Right lobe of liver (tissue), 6 donors: ENCODE data around the gene BUD13. TPM values are rescaled to one million over a fixed set of nuclear protein-coding genes. Genes with fewer than 3 reads are reported as not detected.

Experiments
- ATAC-seq, 4 donors: fragments of 200-7000 bp; cut with Tn5 transposase; one replicate each; pipeline ENCODE4 v1.9.1; 2020; ENCODE audit warnings: mild to moderate bottlenecking in 4 of 4, moderate library complexity in 4 of 4
- DNase-seq, 3 donors: peaks; one replicate each; pipeline ENCODE4 v3.0.0-alpha.2; 2020
- H3K27ac ChIP-seq, 3 donors: fragments of 200-600 bp; one replicate each; pipeline ENCODE4 v1.8.0; 2022
- H3K27me3 ChIP-seq, 2 donors: fragments of 200-600 bp; one replicate each; pipeline ENCODE4 v1.8.0; 2022
- H3K36me3 ChIP-seq, 4 donors: fragments of 200-600 bp; sonication (generic) in 1 of 4; one replicate each; pipeline versions ENCODE4 v1.5.1 to v1.8.0; 2017 to 2022; ENCODE audit warnings: control low read depth in 1 of 4
- H3K4me1 ChIP-seq, 4 donors: fragments of 200-600 bp; sonication (generic) in 1 of 4; one replicate each; pipeline versions ENCODE4 v1.5.1 to v1.8.0; 2017 to 2022; ENCODE audit warnings: control low read depth in 1 of 4
- H3K4me3 ChIP-seq, 3 donors: fragments of 200-600 bp; one replicate each; pipeline ENCODE4 v1.8.0; 2022
- H3K9me3 ChIP-seq, 4 donors: fragments of 200-600 bp; sonication (generic) in 1 of 4; one replicate each; pipeline versions ENCODE4 v1.5.1 to v1.8.0; 2017 to 2022; ENCODE audit warnings: control low read depth in 1 of 4
- POLR2A ChIP-seq: fragments of 450-650 bp; IDR thresholded peaks from one replicate; pipeline ENCODE4 v1.6.1; 2017; ENCODE audit warnings: antibody characterized with exemption, mild to moderate bottlenecking
- WGBS: methylation state at CpG from one replicate; pipeline ENCODE4 v1.1.6; 2018; ENCODE audit warnings: low coverage, low lambda C conversion rate; ENCODE audit not compliant: insufficient coverage; ENCODE audit errors: missing lambda C conversion rate; 5-methylcytosine and 5-hydroxymethylcytosine counted together
- intact Hi-C, 2 donors: fragments of 100-400 bp; cut with DNase I; formaldehyde crosslinking; loops; one replicate each; pipeline versions ENCODE4 v1.11.2 to v1.14.1; 2022
- total RNA-seq, 6 experiments: library from RNA; depleted of rRNA in 2 of 6; stranded (reverse); fragments of >200 nt in 2 of 6; fragmentation: NEBNext Ultra II Directional in 3 of 6; extraction: Animal tissue kit (Norgen Biotek cat#: 25700) in 3 of 6; gene quantifications; one replicate each; pipeline versions ENCODE4 v1.1.0 to v1.2.4, GENCODE V29; 2016 to 2023
- TF ChIP-seq, protein P1 (sequence below), 4 donors: fragments of 200-600 bp in 3 of 4; fragments of 450-650 bp in 1 of 4; IDR thresholded peaks; one replicate each; pipeline versions ENCODE4 v1.5.1 to v1.8.0; 2016 to 2022; ENCODE audit warnings: antibody characterized with exemption in 4 of 4, mild to moderate bottlenecking in 2 of 4
- donor health status: DM: no; HTN: yes; CAD: no.
- donor health status: DM: no; HTN: no; CAD: no.
- donor health status: DM: no; HTN: no; CAD: no.
- donor health status: DM: no; HTN: yes; CAD: no.
- donor health status: DM: no; HTN: yes; CAD: no.

The BUD13 gene
- total RNA-seq, 6 experiments from 2014 or later, result 3.6 to 6.3 (median 5.0) TPM

DNA sequence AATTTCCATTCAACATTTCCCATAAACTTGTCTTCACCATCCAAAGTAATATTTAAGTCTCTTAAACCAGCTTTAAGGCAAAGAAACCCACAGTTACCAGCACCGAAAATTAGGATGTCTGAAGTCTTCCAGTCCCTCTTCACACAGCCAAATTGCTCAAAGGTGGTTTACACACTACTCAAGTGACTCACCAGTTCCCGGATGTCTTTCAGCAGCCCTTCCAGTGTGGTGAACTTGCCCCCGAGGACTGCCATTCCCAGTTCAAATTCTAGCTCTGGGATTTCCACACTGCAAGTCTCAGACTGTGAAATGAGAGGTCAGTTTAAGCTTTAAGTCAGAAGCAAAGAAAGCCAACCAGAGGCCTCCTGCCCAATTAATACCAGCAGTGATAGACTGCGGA, 9.9 kb upstream of the BUD13 start:
- no peaks in the 10 kb centered on the region for H3K27me3 ChIP-seq
- intact Hi-C loops, result no loop called here
- ATAC-seq (no peak), DNase-seq (no peak)
- peaks cover 11 to 88% (median 49%) of the 10 kb centered on the region in 4 donors for H3K36me3 ChIP-seq
- WGBS, result 67% methylated on average over 3 of the region's 4 CpGs
- peaks cover 0 to 9% (median 0%) of the 10 kb centered on the region in 4 donors for H3K4me1 ChIP-seq
- H3K4me3 ChIP-seq, result no peak overlapping the region
- no peaks in the 10 kb centered on the region for H3K9me3 ChIP-seq
- H3K27ac ChIP-seq, result no peak overlapping the region
- no peak for TF ChIP-seq POLR2A
- TF ChIP-seq, protein P1, sequence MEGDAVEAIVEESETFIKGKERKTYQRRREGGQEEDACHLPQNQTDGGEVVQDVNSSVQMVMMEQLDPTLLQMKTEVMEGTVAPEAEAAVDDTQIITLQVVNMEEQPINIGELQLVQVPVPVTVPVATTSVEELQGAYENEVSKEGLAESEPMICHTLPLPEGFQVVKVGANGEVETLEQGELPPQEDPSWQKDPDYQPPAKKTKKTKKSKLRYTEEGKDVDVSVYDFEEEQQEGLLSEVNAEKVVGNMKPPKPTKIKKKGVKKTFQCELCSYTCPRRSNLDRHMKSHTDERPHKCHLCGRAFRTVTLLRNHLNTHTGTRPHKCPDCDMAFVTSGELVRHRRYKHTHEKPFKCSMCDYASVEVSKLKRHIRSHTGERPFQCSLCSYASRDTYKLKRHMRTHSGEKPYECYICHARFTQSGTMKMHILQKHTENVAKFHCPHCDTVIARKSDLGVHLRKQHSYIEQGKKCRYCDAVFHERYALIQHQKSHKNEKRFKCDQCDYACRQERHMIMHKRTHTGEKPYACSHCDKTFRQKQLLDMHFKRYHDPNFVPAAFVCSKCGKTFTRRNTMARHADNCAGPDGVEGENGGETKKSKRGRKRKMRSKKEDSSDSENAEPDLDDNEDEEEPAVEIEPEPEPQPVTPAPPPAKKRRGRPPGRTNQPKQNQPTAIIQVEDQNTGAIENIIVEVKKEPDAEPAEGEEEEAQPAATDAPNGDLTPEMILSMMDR (IDR thresholded peaks at IDR 0.05), result no peak

DNA sequence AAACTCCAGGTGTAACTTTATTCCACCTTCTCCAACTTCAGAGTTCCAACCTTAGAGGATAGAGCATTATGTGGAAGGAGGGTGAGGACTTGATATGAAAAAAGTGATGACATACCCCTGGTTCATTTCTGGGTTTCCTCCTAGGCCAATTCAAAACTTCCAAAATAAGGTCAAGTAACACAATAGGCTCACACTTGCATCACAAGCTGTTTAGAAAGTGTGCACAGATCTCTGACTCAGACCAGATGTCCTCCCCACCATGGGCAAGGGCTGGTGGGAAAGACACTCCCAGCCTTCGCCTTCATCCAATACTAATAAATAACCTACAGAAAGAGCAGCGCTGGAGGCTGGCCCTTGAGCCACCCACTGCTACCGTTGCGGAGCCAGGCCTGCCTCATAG, 5.8 kb upstream of the BUD13 start:
- intact Hi-C loops, result no loop called here
- TF ChIP-seq, protein P1 (IDR thresholded peaks at IDR 0.05), result no peak
- TF ChIP-seq POLR2A, result no peak
- Histone ChIP-seq H3K36me3 (peaks cover 4 to 63% (median 34%) of the 10 kb centered on the region in 4 donors), H3K27me3 (no peaks in the 10 kb centered on the region), H3K27ac (no peak overlapping the region), H3K4me3 (no peak overlapping the region), H3K4me1 (peaks cover 0 to 15% (median 0%) of the 10 kb centered on the region in 4 donors), H3K9me3 (no peaks in the 10 kb centered on the region)
- ATAC-seq (no peak), DNase-seq (no peak)
- WGBS, result 100% methylated on average over 3 of the region's 4 CpGs

DNA sequence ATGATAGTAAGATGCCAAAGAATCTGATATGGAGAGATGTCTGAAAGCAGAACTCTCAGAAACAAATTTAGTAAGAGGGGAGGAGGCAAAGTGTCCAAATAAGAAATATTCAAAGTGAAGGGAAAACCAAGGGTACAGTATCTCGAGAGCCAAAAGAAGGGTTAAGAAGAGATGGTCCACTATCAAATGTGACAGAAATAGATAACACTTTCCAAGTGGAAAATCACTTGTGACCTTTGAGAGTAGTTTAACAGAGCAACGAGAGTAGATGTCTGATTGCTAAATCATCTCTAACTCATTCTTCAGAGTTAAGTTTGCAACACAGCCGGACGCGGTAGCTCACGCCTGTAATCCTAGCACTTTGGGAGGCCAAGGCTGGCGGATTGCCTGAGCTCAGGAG, 4.3 kb upstream of the BUD13 start:
- Histone ChIP-seq H3K36me3 (peaks cover 4 to 48% (median 27%) of the 10 kb centered on the region in 4 donors), H3K27me3 (no peaks in the 10 kb centered on the region), H3K4me1 (peaks cover 0 to 17% (median 0%) of the 10 kb centered on the region in 4 donors), H3K4me3 (no peak overlapping the region), H3K27ac (peak overlapping the region in 1 of 3 donors; percentile 24), H3K9me3 (no peaks in the 10 kb centered on the region)
- TF ChIP-seq POLR2A, result peak; percentile 1
- TF ChIP-seq, protein P1 (IDR thresholded peaks at IDR 0.05), result no peak
- 76% methylated on average over 7 of the region's 7 CpGs for WGBS
- intact Hi-C loops, result no loop called here
- DNase-seq (no peak), ATAC-seq (peak in 1 of 4 donors; percentile 4)

DNA sequence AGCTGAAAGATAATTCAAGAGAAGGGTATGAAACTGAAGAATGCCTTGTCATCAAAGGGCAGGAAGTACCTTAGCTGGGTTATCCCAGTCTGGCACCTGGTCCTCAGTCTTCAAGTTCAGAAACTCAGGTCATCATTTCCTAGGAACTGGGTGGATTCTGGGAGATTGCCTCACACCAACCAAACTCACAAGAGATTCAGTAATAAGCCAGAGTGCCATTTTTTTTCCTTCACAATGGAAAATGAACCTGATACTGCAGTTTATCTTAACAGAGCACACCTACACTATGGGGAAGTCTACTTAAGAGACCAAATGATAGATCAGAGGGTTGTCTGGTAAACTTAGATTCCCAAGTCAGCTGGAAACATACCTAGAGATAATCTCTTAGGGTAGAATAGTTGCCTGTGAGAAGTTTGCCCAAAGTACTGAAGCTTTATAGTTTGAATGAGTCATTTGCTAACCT, 3.8 kb upstream of the BUD13 start:
- no peak overlapping the region for H3K4me3 ChIP-seq
- intact Hi-C loops, result no loop called here
- H3K27ac ChIP-seq, result peak overlapping the region in 1 of 3 donors; percentile 24
- DNase-seq (no peak), ATAC-seq (no peak)
- TF ChIP-seq, protein P1 (IDR thresholded peaks at IDR 0.05), result no peak
- peak; percentile 1 for TF ChIP-seq POLR2A
- no peaks in the 10 kb centered on the region for H3K27me3 ChIP-seq
- peaks cover 0 to 22% (median 0%) of the 10 kb centered on the region in 4 donors for H3K4me1 ChIP-seq
- no peaks in the 10 kb centered on the region for H3K9me3 ChIP-seq
- peaks cover 4 to 43% (median 24%) of the 10 kb centered on the region in 4 donors for H3K36me3 ChIP-seq

DNA sequence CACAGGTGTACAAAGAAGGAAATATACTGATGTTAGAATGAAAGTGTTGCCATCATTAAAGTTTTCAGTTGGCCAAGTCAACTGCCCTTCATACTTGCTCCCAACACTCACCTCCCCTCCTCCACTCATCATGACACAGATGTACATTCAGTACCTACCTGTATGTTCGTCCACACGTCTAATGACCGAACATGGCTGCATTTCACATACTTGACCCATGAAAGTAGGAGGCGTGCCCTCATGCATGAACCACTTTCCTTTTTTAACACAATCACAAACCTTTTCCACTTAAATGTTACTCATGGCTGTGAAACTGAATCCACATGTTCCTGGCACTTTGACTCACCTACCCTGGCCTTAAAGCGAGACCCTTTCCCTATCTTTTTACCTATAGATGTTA, 3.2 kb upstream of the BUD13 start:
- ATAC-seq (no peak), DNase-seq (no peak)
- Histone ChIP-seq H3K4me3 (no peak overlapping the region), H3K36me3 (peaks cover 4 to 37% (median 22%) of the 10 kb centered on the region in 4 donors), H3K9me3 (no peaks in the 10 kb centered on the region), H3K4me1 (peaks cover 0 to 27% (median 0%) of the 10 kb centered on the region in 4 donors), H3K27me3 (no peaks in the 10 kb centered on the region), H3K27ac (no peak overlapping the region)
- TF ChIP-seq, protein P1 (IDR thresholded peaks at IDR 0.05), result no peak
- TF ChIP-seq POLR2A, result no peak
- intact Hi-C loops, result no loop called here
- 74% methylated on average over 5 of the region's 5 CpGs for WGBS
